Calu3 (cell line): ENCODE data around the gene TRAK2. TPM values are rescaled to one million over a fixed set of nuclear protein-coding genes. Genes with fewer than 3 reads are reported as not detected.

Experiments
- BruUV-seq: library from RNA; stranded (reverse); fragments of 400-500 nt; replicated peaks from 2 replicates; lab custom pipeline; 2021; lab: Mats Ljungman, UMichigan
- CTCF ChIA-PET: fragments of 300-600 bp; sonication (Branson Sonifier 250); formaldehyde crosslinking; loops from one replicate; lab custom pipeline; 2022; ENCODE audit warnings: antibody characterized with exemption; lab: Charles Lee
- DNase-seq: peaks from one replicate; pipeline ENCODE4 v3.0.0; 2022
- H3K27ac Mint-ChIP-seq: one replicate; pipeline ENCODE4 v1.8.0; 2022; ENCODE audit warnings: mixed read lengths; ENCODE audit not compliant: unreplicated experiment
- H3K27me3 Mint-ChIP-seq: one replicate; pipeline ENCODE4 v1.8.0; 2022; ENCODE audit warnings: mixed read lengths; ENCODE audit not compliant: unreplicated experiment
- H3K36me3 Mint-ChIP-seq: one replicate; pipeline ENCODE4 v1.8.0; 2022; ENCODE audit warnings: mild to moderate bottlenecking, moderate library complexity, mixed read lengths; ENCODE audit not compliant: insufficient read depth, unreplicated experiment
- H3K4me1 Mint-ChIP-seq: one replicate; pipeline ENCODE4 v1.8.0; 2022; ENCODE audit warnings: mild to moderate bottlenecking, low read depth, mixed read lengths; ENCODE audit not compliant: unreplicated experiment
- H3K4me3 Mint-ChIP-seq: one replicate; pipeline ENCODE4 v1.8.0; 2022; ENCODE audit warnings: mild to moderate bottlenecking, low read depth, moderate library complexity, mixed read lengths; ENCODE audit not compliant: unreplicated experiment
- H3K9me3 Mint-ChIP-seq: one replicate; pipeline ENCODE4 v1.8.0; 2022; ENCODE audit warnings: low read depth, mixed read lengths; ENCODE audit not compliant: unreplicated experiment
- CTCF ChIP-seq: fragments of 200-600 bp; IDR thresholded peaks from one replicate; pipeline ENCODE4 v1.8.0; 2022; ENCODE audit warnings: antibody characterized with exemption; ENCODE audit not compliant: unreplicated experiment
- intact Hi-C: fragments of 100-400 bp; cut with micrococcal nuclease; formaldehyde crosslinking; loops from one replicate; pipeline ENCODE4 v1.10.0; 2022; ENCODE audit not compliant: unreplicated experiment
- total RNA-seq: library from RNA; stranded (reverse); gene quantifications from 2 replicates; pipeline ENCODE4 v1.2.3, GENCODE V29; 2022

Gene TRAK2
- total RNA-seq, 1 experiment from 2014 or later, result 24.4 TPM

GRCh38 chr2:201342923-201343322, 108.3 kb downstream of the TRAK2 start:
- Mint-ChIP-seq H3K27ac (no peak overlapping the region), H3K36me3 (no peaks in the 10 kb centered on the region), H3K4me3 (no peak overlapping the region), H3K9me3 (peaks cover 10% of the 10 kb centered on the region), H3K27me3 (no peaks in the 10 kb centered on the region), H3K4me1 (no peaks in the 10 kb centered on the region)
- TF ChIP-seq CTCF, result no peak
- intact Hi-C loops, result no loop called here
- CTCF ChIA-PET, result interaction anchor here (0.6 kb wide), 1 partner anchor 142 kb away, joined by 3 read pairs; no protein-coding TSS in a partner anchor
- DNase-seq, result no peak
- no TSS peak for BruUV-seq

GRCh38 chr2:201329409-201329808, 121.8 kb downstream of the TRAK2 start:
- no peak overlapping the region for H3K4me3 Mint-ChIP-seq
- H3K36me3 Mint-ChIP-seq, result no peaks in the 10 kb centered on the region
- no peak for TF ChIP-seq CTCF
- intact Hi-C loops, result no loop called here
- CTCF ChIA-PET, result no interaction called here
- no TSS peak for BruUV-seq
- H3K4me1 Mint-ChIP-seq, result no peaks in the 10 kb centered on the region
- DNase-seq, result no peak
- H3K9me3 Mint-ChIP-seq, result peaks cover 10% of the 10 kb centered on the region
- no peaks in the 10 kb centered on the region for H3K27me3 Mint-ChIP-seq
- no peak overlapping the region for H3K27ac Mint-ChIP-seq

GRCh38 chr2:201327678-201328077, 123.6 kb downstream of the TRAK2 start:
- H3K27me3 Mint-ChIP-seq, result no peaks in the 10 kb centered on the region
- CTCF ChIA-PET, result interaction anchor here (0.6 kb wide), 1 partner anchor 497 kb away, joined by 3 read pairs; no protein-coding TSS in a partner anchor
- H3K27ac Mint-ChIP-seq, result no peak overlapping the region
- no peaks in the 10 kb centered on the region for H3K4me1 Mint-ChIP-seq
- H3K36me3 Mint-ChIP-seq, result no peaks in the 10 kb centered on the region
- peaks cover 8% of the 10 kb centered on the region for H3K9me3 Mint-ChIP-seq
- DNase-seq, result no peak
- intact Hi-C loops, result no loop called here
- no peak for TF ChIP-seq CTCF
- H3K4me3 Mint-ChIP-seq, result no peak overlapping the region
- no TSS peak for BruUV-seq

Other genes starting within 250 kb of the TRAK2 start
- gene CASP8, start 190.9 kb downstream of the TRAK2 start, total RNA-seq, result 67.1 and 87.6 TPM in 2 replicates
- gene FLACC1, start 94.1 kb downstream of the TRAK2 start, total RNA-seq, result 1.2 and 1.4 TPM in 2 replicates
- 19.0 and 19.8 TPM in 2 replicates for gene STRADB, start 282 bp upstream of the TRAK2 start, total RNA-seq
- 19.9 and 27.1 TPM in 2 replicates for gene TMEM237, start 192.0 kb upstream of the TRAK2 start, total RNA-seq
- gene MPP4, start 247.2 kb upstream of the TRAK2 start, total RNA-seq, result 0.44 TPM in 1 of 2 replicates, not detected in the other